HG03442 (cell line): ENCODE results near the gene FAM124A.
"Not testable (repeated sequence)": the region's sequence is repeated elsewhere in the genome, so short reads cannot be mapped to it uniquely, and the experiment has no call there.

ENCODE experiments used
- ATAC-seq: cut with Tn5 transposase; IDR thresholded peaks from one replicate; pipeline ENCODE4 v1.9.1; 2021; ENCODE audit warnings: mild to moderate bottlenecking, moderate library complexity; ENCODE audit not compliant: unreplicated experiment

Gene FAM124A

GRCh38 chr13:51266642-51267041 lies 44.4 kb downstream of the FAM124A start:
- ATAC-seq = no peak

- no peak for ATAC-seq
Measured at GRCh38 chr13:51267622-51268021, 45.4 kb downstream of the FAM124A start.

DNA sequence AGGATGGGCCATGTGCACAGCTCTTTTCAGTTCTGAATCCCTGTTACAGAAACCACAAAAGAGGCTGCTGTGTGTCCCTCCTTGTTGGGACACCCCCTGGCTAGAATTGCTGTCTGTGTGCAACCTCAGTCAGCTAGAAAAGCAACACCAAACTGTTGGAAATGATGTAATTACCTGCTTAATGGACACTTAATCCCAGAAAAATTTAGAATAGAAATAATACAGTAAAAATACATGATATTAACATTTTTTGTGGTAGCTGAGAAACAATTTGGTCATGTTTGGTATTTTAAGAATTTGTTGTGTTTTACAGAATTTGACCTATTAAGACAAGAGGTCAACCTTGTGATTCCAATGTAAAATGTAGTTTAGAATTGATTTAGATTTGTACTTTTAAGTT lies 46.8 kb downstream of the FAM124A start:
- ATAC-seq = no peak

- ATAC-seq = no peak
Measured at GRCh38 chr13:51270623-51271415, 48.6 kb downstream of the FAM124A start.

GRCh38 chr13:51271528-51272085 lies 49.4 kb downstream of the FAM124A start:
- ATAC-seq = no peak

DNA sequence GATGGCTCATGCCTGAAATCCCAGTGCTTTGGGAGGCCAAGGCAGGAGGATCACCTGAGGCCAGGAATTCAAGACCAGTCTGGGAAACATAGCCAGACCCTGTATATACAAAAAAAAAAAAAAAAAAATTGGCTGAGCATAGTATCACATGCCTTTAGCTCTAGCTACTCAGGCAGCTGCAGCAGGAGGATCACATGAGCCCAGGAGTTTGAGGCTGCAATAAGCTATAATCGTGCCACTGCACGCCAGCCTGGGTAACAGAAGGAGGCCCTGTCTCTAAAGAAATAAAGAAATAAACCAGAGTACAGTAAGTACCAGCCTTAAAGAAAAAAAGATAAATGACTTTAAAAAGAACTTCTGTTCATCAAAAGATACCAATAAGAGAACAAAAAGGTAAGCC lies 52.9 kb downstream of the FAM124A start:
- ATAC-seq = no peak

DNA sequence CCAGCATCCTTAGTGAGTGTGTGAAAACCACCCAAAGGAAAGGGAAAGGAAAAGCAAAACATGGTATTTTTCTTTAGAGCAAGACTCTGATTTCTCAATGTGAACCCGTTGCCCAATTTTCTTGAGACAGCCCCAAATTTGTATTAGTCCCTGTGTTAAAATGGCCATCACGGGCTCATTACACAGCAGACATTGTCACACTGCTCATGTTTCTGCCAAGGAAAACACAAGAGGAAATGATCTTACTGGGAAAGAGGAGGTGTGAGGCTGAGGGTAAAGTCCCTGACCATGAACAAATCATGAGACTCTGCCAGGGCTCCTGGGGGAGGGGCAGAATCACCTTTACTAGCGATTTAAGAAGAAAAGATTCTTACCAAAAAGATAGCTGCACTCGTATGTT lies 54.4 kb downstream of the FAM124A start:
- ATAC-seq = no peak

DNA sequence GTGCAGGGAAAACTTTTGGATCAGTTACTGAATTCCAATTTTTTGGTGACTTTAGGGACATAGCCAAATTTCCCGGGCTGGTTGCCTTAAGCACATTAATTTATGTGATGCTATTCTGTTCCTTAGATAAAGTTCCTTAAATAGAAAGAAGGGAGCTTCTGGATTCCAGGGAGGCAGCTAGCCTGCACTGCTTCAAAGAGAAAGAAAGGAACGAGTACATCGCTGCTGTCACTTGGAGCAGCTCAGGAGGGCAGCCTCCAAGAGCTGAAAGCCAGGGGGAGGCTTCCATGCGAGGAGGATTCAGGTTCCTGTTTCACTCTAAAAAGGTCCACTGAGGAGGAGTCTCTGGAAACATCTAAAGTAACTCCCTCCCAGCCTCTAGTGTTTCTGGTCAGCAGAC lies 55.7 kb downstream of the FAM124A start:
- ATAC-seq = no peak

DNA sequence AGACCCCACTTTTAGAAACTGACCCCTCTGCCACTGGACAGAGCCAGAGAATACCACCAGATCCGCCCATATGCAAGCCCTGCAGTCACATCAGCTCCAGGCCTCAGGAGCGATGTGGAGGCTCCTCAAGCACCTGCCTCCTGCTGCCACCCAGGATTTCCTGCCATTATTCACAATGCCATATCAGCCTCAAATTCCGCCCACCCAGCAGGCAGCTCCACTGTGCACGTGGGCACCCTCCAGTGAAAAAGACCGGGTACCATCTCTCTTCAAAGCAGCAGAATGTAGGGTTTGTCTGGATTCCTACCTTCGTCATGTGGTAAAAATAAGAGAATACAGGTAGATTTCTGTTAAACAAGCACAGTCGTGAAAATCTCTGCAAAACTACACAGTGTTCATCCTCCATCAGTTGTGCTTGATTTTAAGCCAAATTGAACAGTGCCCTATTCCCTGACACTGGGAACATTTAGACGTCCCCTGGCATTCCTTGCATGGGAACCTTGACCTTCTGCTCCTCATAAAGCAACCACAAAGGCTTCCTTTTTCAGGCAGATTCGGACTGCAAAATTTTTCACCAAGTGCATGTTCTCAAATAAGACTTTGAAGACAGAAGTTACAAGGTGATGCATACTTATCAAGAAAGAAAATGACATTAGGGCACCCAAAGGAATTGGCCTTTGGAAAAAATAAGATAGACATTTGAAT lies 56.4 kb downstream of the FAM124A start:
- ATAC-seq = no peak

DNA sequence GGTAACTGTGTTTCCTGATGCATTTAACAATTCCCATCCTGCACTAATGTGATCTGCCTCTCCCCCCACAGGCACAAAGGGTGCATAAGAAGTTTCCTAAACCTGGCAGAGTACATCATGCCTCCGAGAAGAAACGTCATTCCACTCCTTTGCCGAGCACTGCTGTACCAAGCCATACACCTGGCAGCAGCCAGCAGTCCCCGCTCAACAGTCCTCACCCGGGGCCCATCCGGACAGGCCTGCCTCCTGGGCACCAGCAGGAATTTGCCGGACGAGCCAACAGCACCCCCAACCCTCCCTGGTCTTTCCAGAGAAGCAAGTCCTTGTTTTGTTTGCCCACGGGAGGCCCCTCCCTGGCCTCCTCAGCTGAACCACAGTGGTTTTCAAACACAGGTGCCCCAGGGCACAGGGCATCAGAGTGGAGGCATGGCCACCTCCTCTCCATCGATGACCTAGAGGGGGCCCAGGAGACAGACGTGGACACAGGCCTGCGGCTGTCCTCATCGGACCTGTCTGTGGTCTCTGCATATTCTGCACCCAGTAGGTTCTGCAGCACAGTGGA lies 58.3 kb downstream of the FAM124A start:
- no peak for ATAC-seq

DNA sequence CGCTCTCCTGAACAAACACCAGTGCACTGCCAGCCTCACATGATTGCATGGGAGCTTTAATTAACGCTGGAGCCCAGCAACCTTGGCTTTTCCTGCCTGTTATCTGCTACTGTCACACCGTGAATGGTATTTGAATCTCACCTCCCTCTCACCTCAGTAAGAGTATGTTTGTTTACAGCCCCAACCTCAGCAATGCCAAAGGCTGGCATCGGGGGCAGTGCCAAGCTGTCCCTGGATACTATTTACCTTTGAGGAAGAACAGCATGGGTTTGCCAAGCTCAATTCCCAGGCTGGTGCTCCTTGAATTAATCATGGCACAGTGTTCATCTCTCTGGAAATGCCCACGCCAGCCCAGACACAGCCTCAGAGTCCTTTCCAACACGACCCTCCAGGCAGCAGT lies 60.1 kb downstream of the FAM124A start:
- ATAC-seq = no peak

- ATAC-seq = not testable (repeated sequence)
Measured at GRCh38 chr13:51282923-51283322, 60.7 kb downstream of the FAM124A start.

GRCh38 chr13:51283371-51283770 lies 61.2 kb downstream of the FAM124A start:
- ATAC-seq = no peak

- ATAC-seq = no peak
Measured at GRCh38 chr13:51284339-51284738, 62.1 kb downstream of the FAM124A start.

DNA sequence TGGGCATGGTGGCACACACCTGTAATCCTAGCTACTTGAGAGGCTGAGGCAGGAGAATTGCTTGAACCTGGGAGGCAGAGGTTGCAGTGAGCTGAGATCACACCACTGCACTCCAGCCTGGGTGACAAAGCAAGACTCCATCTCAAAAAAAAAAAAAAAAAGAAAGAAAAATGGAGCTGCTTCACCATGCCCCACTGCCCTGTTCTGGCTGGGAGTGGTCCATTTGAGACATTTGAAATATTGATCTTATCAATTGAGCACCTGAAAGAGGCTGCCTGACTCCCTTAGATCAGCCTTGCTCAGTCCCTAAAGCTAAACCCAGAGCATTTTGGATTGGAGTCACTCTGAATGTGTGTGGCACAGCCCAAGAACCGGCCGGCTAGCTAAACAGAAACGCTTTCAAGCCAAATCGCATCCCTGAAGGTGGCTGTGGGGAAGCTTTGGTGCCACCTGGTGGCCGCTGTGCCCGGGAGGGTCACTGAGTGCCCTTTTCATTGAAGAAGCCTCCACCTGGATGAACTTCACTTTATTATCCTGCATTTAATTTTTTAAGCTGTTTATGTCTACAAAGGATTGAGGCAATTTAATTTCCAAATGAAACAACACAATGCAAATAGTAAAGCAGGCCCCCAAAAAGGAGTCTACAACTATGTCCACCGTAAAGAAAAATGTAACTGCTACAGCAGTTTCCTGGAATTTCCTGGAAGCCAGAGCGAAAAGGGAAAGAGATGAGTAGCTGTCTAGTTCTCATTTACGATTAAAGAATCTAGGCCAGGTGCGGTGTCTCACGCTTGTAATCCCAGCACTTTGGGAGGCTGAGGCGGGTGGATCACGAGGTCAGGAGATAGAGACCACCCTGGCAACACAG lies 64.2 kb downstream of the FAM124A start:
- peak; percentile 66 for ATAC-seq

DNA sequence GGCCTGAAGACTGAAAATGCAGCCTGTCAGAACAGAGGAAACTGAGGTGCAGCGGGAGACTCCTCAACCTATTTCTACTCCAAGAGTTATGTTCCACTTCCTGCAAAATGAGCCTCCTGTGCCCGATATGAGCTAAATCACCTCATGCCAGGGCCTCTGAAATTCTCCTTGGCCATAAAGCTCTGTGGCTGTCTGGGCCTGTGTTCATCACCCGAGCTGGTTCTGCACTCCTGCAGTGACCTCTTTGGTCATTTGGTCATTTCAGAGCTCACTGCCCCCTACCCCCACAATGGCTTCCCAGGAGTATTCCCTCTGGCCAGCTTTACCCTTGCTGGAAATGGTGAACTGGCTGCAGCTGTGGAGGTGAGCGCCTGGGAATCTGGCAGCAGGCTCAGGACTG lies 65.6 kb downstream of the FAM124A start:
- no peak for ATAC-seq

- ATAC-seq = not testable (repeated sequence)
Measured at GRCh38 chr13:51288254-51288653, 66.1 kb downstream of the FAM124A start.

- ATAC-seq = no peak
Measured at GRCh38 chr13:51291341-51291740, 69.1 kb downstream of the FAM124A start.

- ATAC-seq = no peak
Measured at GRCh38 chr13:51292000-51292565, 69.9 kb downstream of the FAM124A start.

DNA sequence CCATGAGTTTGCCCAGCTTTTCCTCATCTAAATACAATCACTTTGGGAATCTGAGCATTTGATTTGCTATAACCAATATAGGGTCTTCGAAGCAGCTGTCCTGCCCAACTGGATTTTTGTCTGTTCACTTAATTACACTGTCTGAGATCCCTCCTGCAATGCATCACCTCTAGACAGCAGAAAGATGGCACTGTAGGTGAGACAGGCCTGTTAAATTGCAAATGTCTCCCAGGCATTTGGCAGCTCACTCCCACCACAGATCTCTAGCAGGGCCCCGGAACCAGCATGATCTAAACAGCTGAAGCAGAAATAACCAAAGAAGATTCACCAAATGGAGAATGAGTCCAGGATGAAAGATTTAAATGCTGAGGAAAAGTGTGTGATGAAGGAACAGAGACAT lies 75.4 kb downstream of the FAM124A start:
- no peak for ATAC-seq
